ENCODE data around the gene C6orf120. TPM values are rescaled to one million over a fixed set of nuclear protein-coding genes. Genes with fewer than 3 reads are reported as not detected.
A peak's percentile ranks its signal among the peaks of the same experiment; 100 is the strongest.

Gene C6orf120
- total and polyA plus RNA-seq, 2 of the 13 experiments (the other 11 are each of a cell fraction or from before 2014, with no cell fraction given): 21.7 to 29.9 TPM

DNA sequence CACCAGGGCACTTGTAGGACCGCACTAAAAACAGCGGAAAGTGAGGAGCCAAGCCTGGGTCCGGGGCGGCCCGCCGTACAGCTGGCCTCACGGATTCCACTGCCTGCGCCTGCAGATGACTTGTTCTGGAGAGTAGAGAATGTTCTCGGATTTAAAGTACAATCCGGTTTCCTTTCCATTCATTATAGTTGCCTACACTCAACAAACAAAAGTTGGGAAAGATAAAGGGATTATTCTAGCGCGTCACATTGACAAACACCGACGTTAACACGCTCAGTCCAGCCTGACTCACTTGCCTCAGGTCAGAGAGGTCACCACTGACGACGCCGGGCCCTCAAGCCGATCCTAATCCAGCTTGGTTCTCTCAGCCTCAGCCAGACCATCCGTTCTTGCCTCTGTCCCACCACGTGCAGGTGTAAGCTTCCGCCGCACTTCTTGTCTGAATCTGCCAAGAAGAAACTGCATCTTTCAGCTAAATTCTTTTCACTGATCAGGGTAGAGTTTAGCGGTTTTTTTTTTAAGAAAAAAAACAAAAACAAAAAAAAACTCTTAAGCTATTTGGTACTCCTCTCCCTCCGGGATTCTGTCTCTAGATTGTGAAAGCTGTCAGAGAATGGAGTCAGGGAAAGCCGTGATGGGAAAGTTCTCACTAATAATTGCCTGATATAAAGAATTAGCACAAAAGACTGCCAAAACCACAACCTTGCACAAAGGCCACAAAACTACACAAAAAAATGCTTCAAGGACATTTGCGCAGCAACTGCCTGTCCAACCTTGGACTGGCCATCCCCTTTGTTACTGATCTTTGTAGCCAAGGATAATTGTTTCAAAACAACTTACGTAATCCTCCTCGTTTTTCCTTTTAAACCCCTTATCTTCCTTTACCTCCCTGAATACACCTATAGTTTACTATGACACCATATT lies 23.5 kb downstream of the C6orf120 start (continued):
- TF ChIP-seq JARID2 (CRISPR knock-in tag; IDR thresholded peaks at IDR 0.05; ENCODE audit: insufficient replicate concordance): no peak
- 0 out of 2 replicates have a peak, but pooled peaks have one; percentile 67 for TF ChIP-seq CBFB (CRISPR knock-in tag; IDR thresholded peaks at IDR 0.05)
- 0 out of 2 replicates have a peak, but pooled peaks have one; percentile 74 for TF ChIP-seq DR1 (CRISPR knock-in tag; IDR thresholded peaks at IDR 0.05)
- peak; percentile 81 for TF ChIP-seq FOSL1 (CRISPR knock-in tag; IDR thresholded peaks at IDR 0.05; ENCODE audit: borderline replicate concordance)
- TF ChIP-seq CENPT (CRISPR knock-in tag; IDR thresholded peaks at IDR 0.05; ENCODE audit: low read depth): no peak
- TF ChIP-seq MATR3 (CRISPR knock-in tag; IDR thresholded peaks at IDR 0.05): no peak
- TF ChIP-seq, protein P1, sequence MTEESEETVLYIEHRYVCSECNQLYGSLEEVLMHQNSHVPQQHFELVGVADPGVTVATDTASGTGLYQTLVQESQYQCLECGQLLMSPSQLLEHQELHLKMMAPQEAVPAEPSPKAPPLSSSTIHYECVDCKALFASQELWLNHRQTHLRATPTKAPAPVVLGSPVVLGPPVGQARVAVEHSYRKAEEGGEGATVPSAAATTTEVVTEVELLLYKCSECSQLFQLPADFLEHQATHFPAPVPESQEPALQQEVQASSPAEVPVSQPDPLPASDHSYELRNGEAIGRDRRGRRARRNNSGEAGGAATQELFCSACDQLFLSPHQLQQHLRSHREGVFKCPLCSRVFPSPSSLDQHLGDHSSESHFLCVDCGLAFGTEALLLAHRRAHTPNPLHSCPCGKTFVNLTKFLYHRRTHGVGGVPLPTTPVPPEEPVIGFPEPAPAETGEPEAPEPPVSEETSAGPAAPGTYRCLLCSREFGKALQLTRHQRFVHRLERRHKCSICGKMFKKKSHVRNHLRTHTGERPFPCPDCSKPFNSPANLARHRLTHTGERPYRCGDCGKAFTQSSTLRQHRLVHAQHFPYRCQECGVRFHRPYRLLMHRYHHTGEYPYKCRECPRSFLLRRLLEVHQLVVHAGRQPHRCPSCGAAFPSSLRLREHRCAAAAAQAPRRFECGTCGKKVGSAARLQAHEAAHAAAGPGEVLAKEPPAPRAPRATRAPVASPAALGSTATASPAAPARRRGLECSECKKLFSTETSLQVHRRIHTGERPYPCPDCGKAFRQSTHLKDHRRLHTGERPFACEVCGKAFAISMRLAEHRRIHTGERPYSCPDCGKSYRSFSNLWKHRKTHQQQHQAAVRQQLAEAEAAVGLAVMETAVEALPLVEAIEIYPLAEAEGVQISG (CRISPR knock-in tag; IDR thresholded peaks at IDR 0.05): peak; percentile 53; the same call in 1 of the 2 replicates
- no peak for TF ChIP-seq ARNT2 (CRISPR knock-in tag; IDR thresholded peaks at IDR 0.05; ENCODE audit: low read depth)
- TF ChIP-seq, protein P2, sequence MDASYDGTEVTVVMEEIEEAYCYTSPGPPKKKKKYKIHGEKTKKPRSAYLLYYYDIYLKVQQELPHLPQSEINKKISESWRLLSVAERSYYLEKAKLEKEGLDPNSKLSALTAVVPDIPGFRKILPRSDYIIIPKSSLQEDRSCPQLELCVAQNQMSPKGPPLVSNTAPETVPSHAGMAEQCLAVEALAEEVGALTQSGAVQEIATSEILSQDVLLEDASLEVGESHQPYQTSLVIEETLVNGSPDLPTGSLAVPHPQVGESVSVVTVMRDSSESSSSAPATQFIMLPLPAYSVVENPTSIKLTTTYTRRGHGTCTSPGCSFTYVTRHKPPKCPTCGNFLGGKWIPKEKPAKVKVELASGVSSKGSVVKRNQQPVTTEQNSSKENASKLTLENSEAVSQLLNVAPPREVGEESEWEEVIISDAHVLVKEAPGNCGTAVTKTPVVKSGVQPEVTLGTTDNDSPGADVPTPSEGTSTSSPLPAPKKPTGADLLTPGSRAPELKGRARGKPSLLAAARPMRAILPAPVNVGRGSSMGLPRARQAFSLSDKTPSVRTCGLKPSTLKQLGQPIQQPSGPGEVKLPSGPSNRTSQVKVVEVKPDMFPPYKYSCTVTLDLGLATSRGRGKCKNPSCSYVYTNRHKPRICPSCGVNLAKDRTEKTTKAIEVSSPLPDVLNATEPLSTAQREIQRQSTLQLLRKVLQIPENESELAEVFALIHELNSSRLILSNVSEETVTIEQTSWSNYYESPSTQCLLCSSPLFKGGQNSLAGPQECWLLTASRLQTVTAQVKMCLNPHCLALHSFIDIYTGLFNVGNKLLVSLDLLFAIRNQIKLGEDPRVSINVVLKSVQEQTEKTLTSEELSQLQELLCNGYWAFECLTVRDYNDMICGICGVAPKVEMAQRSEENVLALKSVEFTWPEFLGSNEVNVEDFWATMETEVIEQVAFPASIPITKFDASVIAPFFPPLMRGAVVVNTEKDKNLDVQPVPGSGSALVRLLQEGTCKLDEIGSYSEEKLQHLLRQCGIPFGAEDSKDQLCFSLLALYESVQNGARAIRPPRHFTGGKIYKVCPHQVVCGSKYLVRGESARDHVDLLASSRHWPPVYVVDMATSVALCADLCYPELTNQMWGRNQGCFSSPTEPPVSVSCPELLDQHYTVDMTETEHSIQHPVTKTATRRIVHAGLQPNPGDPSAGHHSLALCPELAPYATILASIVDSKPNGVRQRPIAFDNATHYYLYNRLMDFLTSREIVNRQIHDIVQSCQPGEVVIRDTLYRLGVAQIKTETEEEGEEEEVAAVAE (CRISPR knock-in tag; IDR thresholded peaks at IDR 0.05; ENCODE audit: borderline replicate concordance): 0 out of 2 replicates have a peak, but pooled peaks have one; percentile 27
- TF ChIP-seq ZFP41 (CRISPR knock-in tag; IDR thresholded peaks at IDR 0.05; ENCODE audit: borderline replicate concordance): no peak
- TF ChIP-seq PHF20 (CRISPR knock-in tag; IDR thresholded peaks at IDR 0.05): 0 out of 2 replicates have a peak, but pooled peaks have one; percentile 3
- TF ChIP-seq, protein P3, sequence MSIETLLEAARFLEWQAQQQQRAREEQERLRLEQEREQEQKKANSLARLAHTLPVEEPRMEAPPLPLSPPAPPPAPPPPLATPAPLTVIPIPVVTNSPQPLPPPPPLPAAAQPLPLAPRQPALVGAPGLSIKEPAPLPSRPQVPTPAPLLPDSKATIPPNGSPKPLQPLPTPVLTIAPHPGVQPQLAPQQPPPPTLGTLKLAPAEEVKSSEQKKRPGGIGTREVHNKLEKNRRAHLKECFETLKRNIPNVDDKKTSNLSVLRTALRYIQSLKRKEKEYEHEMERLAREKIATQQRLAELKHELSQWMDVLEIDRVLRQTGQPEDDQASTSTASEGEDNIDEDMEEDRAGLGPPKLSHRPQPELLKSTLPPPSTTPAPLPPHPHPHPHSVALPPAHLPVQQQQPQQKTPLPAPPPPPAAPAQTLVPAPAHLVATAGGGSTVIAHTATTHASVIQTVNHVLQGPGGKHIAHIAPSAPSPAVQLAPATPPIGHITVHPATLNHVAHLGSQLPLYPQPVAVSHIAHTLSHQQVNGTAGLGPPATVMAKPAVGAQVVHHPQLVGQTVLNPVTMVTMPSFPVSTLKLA (IDR thresholded peaks at IDR 0.05): peak; percentile 32
- TF ChIP-seq NFYC (CRISPR knock-in tag; IDR thresholded peaks at IDR 0.05): no peak
- peak; percentile 91 for TF ChIP-seq ASH2L (IDR thresholded peaks at IDR 0.05; ENCODE audit: insufficient read length, low read depth, low read length)
- TF ChIP-seq HNRNPL (IDR thresholded peaks at IDR 0.05; ENCODE audit: low read depth, low read length): peak; percentile 7; the same call in 1 of the 2 replicates
- TF ChIP-seq, protein P4, sequence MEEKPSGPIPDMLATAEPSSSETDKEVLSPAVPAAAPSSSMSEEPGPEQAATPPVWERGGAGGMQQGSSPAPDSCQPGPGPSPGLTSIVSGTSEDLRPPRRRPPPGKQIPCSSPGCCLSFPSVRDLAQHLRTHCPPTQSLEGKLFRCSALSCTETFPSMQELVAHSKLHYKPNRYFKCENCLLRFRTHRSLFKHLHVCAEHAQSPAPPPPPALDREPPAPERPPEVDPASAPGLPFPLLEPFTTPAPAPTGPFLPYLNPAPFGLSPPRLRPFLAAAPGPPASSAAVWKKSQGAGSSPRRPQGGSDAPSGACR (CRISPR knock-in tag; IDR thresholded peaks at IDR 0.05): no peak; the same call in 1 of the 2 replicates
- TF ChIP-seq REPIN1 (CRISPR knock-in tag; IDR thresholded peaks at IDR 0.05; ENCODE audit: borderline replicate concordance, low read depth): no peak; the same call in none of the 2 replicates
